UCSD-AML1 (cell line): ENCODE results near the gene TNFRSF1B.

ENCODE experiments used
- DNase-seq: peaks from one replicate; lab custom pipeline; 2025; ENCODE audit not compliant: unreplicated experiment; lab: John Stamatoyannopoulos, UW

TNFRSF1B gene

GRCh38 chr1:12174924-12175810 is 8.4 kb downstream of the TNFRSF1B start:
- DNase-seq: peak; percentile 51

GRCh38 chr1:12176298-12177118 is 9.7 kb downstream of the TNFRSF1B start:
- DNase-seq: no peak

GRCh38 chr1:12177156-12177998 is 10.6 kb downstream of the TNFRSF1B start:
- DNase-seq: no peak

GRCh38 chr1:12177999-12178441 is 11.2 kb downstream of the TNFRSF1B start:
- peak; percentile 38 for DNase-seq

- no peak for DNase-seq
Observed at GRCh38 chr1:12178511-12178910, 11.7 kb downstream of the TNFRSF1B start.

GRCh38 chr1:12179111-12179519 is 12.3 kb downstream of the TNFRSF1B start:
- DNase-seq: peak; percentile 77

GRCh38 chr1:12179676-12180075 is 12.9 kb downstream of the TNFRSF1B start:
- no peak for DNase-seq

- peak; percentile 68 for DNase-seq
Observed at GRCh38 chr1:12180315-12180714, 13.5 kb downstream of the TNFRSF1B start.

- DNase-seq: no peak
Observed at GRCh38 chr1:12180903-12181302, 14.1 kb downstream of the TNFRSF1B start.

- no peak for DNase-seq
Observed at GRCh38 chr1:12181568-12181967, 14.8 kb downstream of the TNFRSF1B start.

- no peak for DNase-seq
Observed at GRCh38 chr1:12182410-12182984, 15.7 kb downstream of the TNFRSF1B start.

GRCh38 chr1:12183095-12183794 is 16.5 kb downstream of the TNFRSF1B start:
- no peak for DNase-seq

- peak; percentile 65 for DNase-seq
Observed at GRCh38 chr1:12184008-12184681, 17.4 kb downstream of the TNFRSF1B start.

- no peak for DNase-seq
Observed at GRCh38 chr1:12185036-12185917, 18.5 kb downstream of the TNFRSF1B start.

GRCh38 chr1:12185918-12186678 is 19.3 kb downstream of the TNFRSF1B start:
- no peak for DNase-seq

- no peak for DNase-seq
Observed at GRCh38 chr1:12186679-12186985, 19.8 kb downstream of the TNFRSF1B start.

- no peak for DNase-seq
Observed at GRCh38 chr1:12188115-12188514, 21.3 kb downstream of the TNFRSF1B start.
